Stimulated activated naive CD8-positive, alpha-beta T cell treated with anti-CD3 and anti-CD28 coated beads, Interleukin-15, amount 100 ng/mL, for 72 hours (primary cell): ENCODE results near the gene PRSS36.
A peak's percentile ranks its signal among the peaks of the same experiment; 100 is the strongest.
"Not testable (repeated sequence)": the region's sequence is repeated elsewhere in the genome, so short reads cannot be mapped to it uniquely, and the experiment has no call there.

Experiments
- ATAC-seq: fragments of 150-1000 bp; cut with Tn5 transposase; 2 replicates; pipeline ENCODE4 v1.10.0; 2021; ENCODE audit warnings: mild to moderate bottlenecking, moderate library complexity
- DNase-seq, 2 donors: peaks; one replicate each; pipeline ENCODE4 v3.0.0; 2021 to 2022
- H3K27ac Mint-ChIP-seq, 2 donors: one replicate each; pipeline ENCODE4 v1.8.0; 2022; ENCODE audit warnings: mild to moderate bottlenecking in 2 of 2, mixed read lengths in 2 of 2, moderate library complexity in 2 of 2
- H3K27me3 Mint-ChIP-seq: one replicate; pipeline ENCODE4 v1.8.0; 2022; ENCODE audit warnings: mixed read lengths
- H3K4me1 Mint-ChIP-seq: one replicate; pipeline ENCODE4 v1.8.0; 2022; ENCODE audit warnings: mild to moderate bottlenecking, mixed read lengths
- H3K4me3 Mint-ChIP-seq, 2 donors: one replicate each; pipeline ENCODE4 v1.8.0; 2022; ENCODE audit warnings: mild to moderate bottlenecking in 2 of 2, mixed read lengths in 2 of 2, moderate library complexity in 1 of 2
- H3K9me3 Mint-ChIP-seq, 2 donors: one replicate each; pipeline ENCODE4 v1.8.0; 2022; ENCODE audit warnings: mixed read lengths in 2 of 2

PRSS36 gene

DNA sequence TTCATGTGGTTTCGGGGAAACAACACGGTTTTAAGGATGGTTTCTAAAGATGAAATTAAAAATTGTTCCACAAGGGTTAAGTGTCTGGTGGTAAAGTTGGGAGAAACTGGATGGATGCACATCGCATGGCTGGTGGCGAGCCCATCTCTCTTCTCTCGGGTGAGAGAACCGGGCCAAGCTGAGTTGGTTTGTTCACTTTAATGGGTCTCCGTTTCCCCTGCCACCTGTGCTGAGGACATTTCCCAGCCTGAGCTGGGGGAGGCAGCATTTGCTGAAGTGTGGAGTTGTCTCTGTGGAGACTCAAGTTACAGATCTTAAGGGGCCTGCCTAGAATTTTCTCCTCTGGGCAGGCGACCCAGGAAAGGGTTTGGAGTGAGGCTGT is 37.9 kb upstream of the PRSS36 start:
- H3K27ac Mint-ChIP-seq, result peak overlapping the region in 1 of 2 donors; percentile 96
- peaks cover 99% of the 10 kb centered on the region for H3K4me1 Mint-ChIP-seq
- H3K4me3 Mint-ChIP-seq, result no peak overlapping the region
- no peaks in the 10 kb centered on the region for H3K27me3 Mint-ChIP-seq
- no peak for ATAC-seq
- no peak for DNase-seq
- H3K9me3 Mint-ChIP-seq, result no peaks in the 10 kb centered on the region

- no peak for ATAC-seq
- DNase-seq, result no peak
- Mint-ChIP-seq H3K4me3 (peak overlapping the region; percentile 10 to 14), H3K27me3 (no peaks in the 10 kb centered on the region), H3K4me1 (peaks cover 100% of the 10 kb centered on the region), H3K27ac (peak overlapping the region; percentile 70 to 96), H3K9me3 (no peaks in the 10 kb centered on the region)
Measured at GRCh38 chr16:31186930-31187807, 37.3 kb upstream of the PRSS36 start.

GRCh38 chr16:31186176-31186575 is 36.3 kb upstream of the PRSS36 start:
- H3K27ac Mint-ChIP-seq, result peak overlapping the region; percentile 77 to 96
- H3K4me3 Mint-ChIP-seq, result peak overlapping the region; percentile 59 to 68
- H3K27me3 Mint-ChIP-seq, result no peaks in the 10 kb centered on the region
- H3K4me1 Mint-ChIP-seq, result peaks cover 98% of the 10 kb centered on the region
- DNase-seq, result no peak
- no peak for ATAC-seq
- no peaks in the 10 kb centered on the region for H3K9me3 Mint-ChIP-seq

- Mint-ChIP-seq H3K4me3 (peak overlapping the region; percentile 68 to 69), H3K4me1 (peaks cover 98% of the 10 kb centered on the region), H3K27me3 (no peaks in the 10 kb centered on the region), H3K9me3 (no peaks in the 10 kb centered on the region), H3K27ac (peak overlapping the region in 1 of 2 donors; percentile 100)
- no peak for DNase-seq
- no peak for ATAC-seq
Measured at GRCh38 chr16:31185339-31185738, 35.5 kb upstream of the PRSS36 start.

DNA sequence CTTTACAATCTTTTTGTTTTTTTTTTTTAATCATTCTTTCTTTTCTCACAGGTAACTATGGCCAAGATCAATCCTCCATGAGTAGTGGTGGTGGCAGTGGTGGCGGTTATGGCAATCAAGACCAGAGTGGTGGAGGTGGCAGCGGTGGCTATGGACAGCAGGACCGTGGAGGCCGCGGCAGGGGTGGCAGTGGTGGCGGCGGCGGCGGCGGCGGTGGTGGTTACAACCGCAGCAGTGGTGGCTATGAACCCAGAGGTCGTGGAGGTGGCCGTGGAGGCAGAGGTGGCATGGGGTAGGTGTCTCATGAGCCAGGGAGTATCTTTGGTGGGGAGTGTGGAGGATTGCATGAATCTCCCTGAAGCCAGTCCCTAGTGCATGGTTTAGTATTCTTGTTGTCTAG is 35.0 kb upstream of the PRSS36 start:
- H3K9me3 Mint-ChIP-seq, result no peaks in the 10 kb centered on the region
- ATAC-seq (no peak), DNase-seq (no peak)
- H3K4me3 Mint-ChIP-seq, result peak overlapping the region; percentile 64 to 69
- H3K27ac Mint-ChIP-seq, result peak overlapping the region; percentile 83 to 100
- H3K27me3 Mint-ChIP-seq, result no peaks in the 10 kb centered on the region
- H3K4me1 Mint-ChIP-seq, result peaks cover 98% of the 10 kb centered on the region

DNA sequence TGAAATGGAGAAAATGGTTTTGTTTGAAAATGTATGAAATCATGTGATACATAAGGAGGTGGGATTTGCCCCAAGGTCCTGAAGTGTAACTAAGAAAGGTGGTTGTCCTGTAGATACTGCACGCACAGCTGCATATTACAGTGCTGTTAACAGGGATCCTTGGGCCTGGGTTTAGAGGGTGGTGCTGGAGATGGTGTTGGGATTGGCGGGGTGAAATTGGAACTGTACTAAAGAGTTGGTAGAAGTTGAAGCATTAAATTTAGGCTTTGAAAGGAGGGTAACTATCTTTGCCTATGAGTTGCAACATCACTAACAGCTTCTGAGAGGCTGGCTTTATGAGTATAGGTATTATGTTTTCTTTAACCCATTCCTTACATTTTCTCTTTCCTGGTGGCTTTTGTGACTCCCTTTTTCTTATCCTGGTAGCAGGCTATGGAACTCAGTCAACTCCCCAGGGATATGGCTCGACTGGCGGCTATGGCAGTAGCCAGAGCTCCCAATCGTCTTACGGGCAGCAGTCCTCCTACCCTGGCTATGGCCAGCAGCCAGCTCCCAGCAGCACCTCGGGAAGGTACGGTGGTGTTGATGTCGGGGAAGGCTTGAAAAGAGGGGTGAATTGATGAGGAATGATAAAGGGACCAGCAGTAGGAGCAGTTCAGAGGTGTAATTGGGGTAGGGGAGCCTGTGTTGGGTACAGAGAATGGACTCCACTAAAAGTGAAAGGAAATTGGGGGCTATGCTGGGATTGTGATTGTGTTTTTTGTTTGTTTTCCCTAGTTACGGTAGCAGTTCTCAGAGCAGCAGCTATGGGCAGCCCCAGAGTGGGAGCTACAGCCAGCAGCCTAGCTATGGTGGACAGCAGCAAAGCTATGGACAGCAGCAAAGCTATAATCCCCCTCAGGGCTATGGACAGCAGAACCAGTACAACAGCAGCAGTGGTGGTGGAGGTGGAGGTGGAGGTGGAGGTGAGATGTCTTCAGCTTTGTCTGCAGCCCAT is 33.9 kb upstream of the PRSS36 start:
- no peak for DNase-seq
- Mint-ChIP-seq H3K9me3 (no peaks in the 10 kb centered on the region), H3K4me1 (peaks cover 95% of the 10 kb centered on the region), H3K27ac (peak overlapping the region; percentile 55 to 100), H3K27me3 (no peaks in the 10 kb centered on the region), H3K4me3 (peak overlapping the region; percentile 92)
- ATAC-seq, result no peak

- ATAC-seq (no peak), DNase-seq (no peak)
- H3K27me3 Mint-ChIP-seq, result no peaks in the 10 kb centered on the region
- H3K4me3 Mint-ChIP-seq, result peak overlapping the region; percentile 92
- H3K4me1 Mint-ChIP-seq, result peaks cover 91% of the 10 kb centered on the region
- H3K9me3 Mint-ChIP-seq, result no peaks in the 10 kb centered on the region
- peak overlapping the region; percentile 90 to 100 for H3K27ac Mint-ChIP-seq
Measured at GRCh38 chr16:31182391-31182790, 32.5 kb upstream of the PRSS36 start.

GRCh38 chr16:31181102-31181830 is 31.4 kb upstream of the PRSS36 start:
- no peaks in the 10 kb centered on the region for H3K27me3 Mint-ChIP-seq
- H3K9me3 Mint-ChIP-seq, result no peaks in the 10 kb centered on the region
- peak overlapping the region; percentile 99 to 100 for H3K27ac Mint-ChIP-seq
- peak overlapping the region; percentile 92 for H3K4me3 Mint-ChIP-seq
- peaks cover 88% of the 10 kb centered on the region for H3K4me1 Mint-ChIP-seq
- ATAC-seq (peak; percentile 5), DNase-seq (peak; percentile 58 to 66)

GRCh38 chr16:31179747-31180459 is 30.0 kb upstream of the PRSS36 start, which contains the start of gene FUS:
Gene FUS, plus strand, starts transcription at chr16:31180139. Its CDS starts 76 bp downstream, at chr16:31180215.
- no peaks in the 10 kb centered on the region for H3K9me3 Mint-ChIP-seq
- ATAC-seq, result peak; percentile 48
- peak within 1 kb of the TSS; percentile 92 for H3K4me3 Mint-ChIP-seq
- H3K27me3 Mint-ChIP-seq, result no peaks in the 10 kb centered on the region
- H3K27ac Mint-ChIP-seq, result peak within 1 kb of the TSS; percentile 99 to 100
- DNase-seq, result peak; percentile 94
- H3K4me1 Mint-ChIP-seq, result peaks cover 74% of the 10 kb centered on the region

- no peaks in the 10 kb centered on the region for H3K27me3 Mint-ChIP-seq
- H3K9me3 Mint-ChIP-seq, result no peaks in the 10 kb centered on the region
- H3K4me1 Mint-ChIP-seq, result peaks cover 68% of the 10 kb centered on the region
- ATAC-seq (peak; percentile 73), DNase-seq (no peak)
- peak overlapping the region; percentile 99 to 100 for H3K27ac Mint-ChIP-seq
- peak overlapping the region; percentile 92 for H3K4me3 Mint-ChIP-seq
Measured at GRCh38 chr16:31179219-31179746, 29.4 kb upstream of the PRSS36 start.

DNA sequence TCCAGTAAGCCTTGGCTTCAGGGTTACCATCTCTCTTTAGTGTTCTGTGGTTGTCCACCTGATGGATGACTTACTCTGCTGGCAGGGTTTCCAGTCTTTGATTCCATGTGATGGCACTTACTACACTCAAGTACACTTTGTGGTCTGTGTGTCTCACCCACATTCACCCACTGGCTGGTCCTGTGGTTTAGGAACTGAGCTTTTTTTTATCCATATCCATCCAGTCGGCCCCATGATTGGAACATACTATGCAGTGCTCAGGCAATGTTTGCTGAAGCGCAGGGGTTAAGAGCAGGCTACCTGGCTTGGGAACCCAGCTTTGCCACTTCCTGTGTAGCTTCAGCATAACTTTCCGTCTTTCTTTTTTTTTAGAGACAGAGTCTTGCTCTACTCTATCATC is 27.3 kb upstream of the PRSS36 start:
- peak overlapping the region; percentile 69 to 91 for H3K27ac Mint-ChIP-seq
- H3K9me3 Mint-ChIP-seq, result no peaks in the 10 kb centered on the region
- DNase-seq (peak in 1 of 2 donors; percentile 69), ATAC-seq (peak; percentile 19)
- H3K4me3 Mint-ChIP-seq, result peak overlapping the region; percentile 62 to 67
- no peaks in the 10 kb centered on the region for H3K27me3 Mint-ChIP-seq
- H3K4me1 Mint-ChIP-seq, result peaks cover 46% of the 10 kb centered on the region

DNA sequence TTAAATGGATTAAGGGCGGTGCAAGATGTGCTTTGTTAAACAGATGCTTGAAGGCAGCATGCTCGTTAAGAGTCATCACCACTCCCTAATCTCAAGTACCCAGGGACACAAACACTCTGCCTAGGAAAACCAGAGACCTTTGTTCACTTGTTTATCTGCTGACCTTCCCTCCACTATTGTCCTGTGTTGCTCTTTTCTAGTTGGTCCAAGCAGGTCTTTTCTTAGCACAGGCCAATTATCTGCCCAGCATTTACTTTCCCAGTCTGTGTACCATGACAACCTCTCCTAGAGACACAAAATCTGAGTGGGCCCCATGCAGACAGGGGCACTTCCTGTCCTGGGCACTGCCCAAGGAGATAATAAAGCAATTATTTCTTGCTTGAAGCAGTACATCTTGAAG is 20.2 kb upstream of the PRSS36 start:
- ATAC-seq, H3K4me1 Mint-ChIP-seq, H3K9me3 Mint-ChIP-seq, H3K27me3 Mint-ChIP-seq, H3K4me3 Mint-ChIP-seq, DNase-seq, H3K27ac Mint-ChIP-seq: not testable (repeated sequence)

DNA sequence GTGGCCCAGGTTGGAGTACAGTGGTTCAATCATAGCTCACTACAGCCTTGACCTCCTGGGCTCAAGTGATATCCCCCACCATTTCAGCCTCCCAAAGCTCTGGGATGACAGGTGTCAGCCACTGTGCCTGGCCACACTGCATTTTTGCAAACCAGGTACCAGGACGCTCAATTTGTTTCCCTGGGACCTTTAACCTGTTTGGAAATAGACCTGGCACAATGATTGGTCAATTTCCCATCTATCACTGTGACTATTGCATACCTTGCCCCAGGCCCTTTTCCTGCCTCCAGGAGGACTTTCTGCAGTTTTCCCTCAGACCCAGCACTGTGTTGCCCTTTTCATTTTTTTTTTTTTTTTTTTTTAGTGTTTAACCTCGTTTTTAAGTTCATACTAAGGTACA is 19.0 kb upstream of the PRSS36 start:
- no peak for DNase-seq
- no peak overlapping the region for H3K4me3 Mint-ChIP-seq
- peaks cover 5% of the 10 kb centered on the region for H3K4me1 Mint-ChIP-seq
- H3K27me3 Mint-ChIP-seq, result no peaks in the 10 kb centered on the region
- ATAC-seq, result no peak
- no peak overlapping the region for H3K27ac Mint-ChIP-seq
- H3K9me3 Mint-ChIP-seq, result no peaks in the 10 kb centered on the region

GRCh38 chr16:31167315-31167714 is 17.4 kb upstream of the PRSS36 start:
- H3K4me3 Mint-ChIP-seq, result no peak overlapping the region
- DNase-seq (no peak), ATAC-seq (no peak)
- no peaks in the 10 kb centered on the region for H3K9me3 Mint-ChIP-seq
- peaks cover 5% of the 10 kb centered on the region for H3K4me1 Mint-ChIP-seq
- no peaks in the 10 kb centered on the region for H3K27me3 Mint-ChIP-seq
- H3K27ac Mint-ChIP-seq, result peak overlapping the region; percentile 34 to 80
